ENCODE measurements around the gene IRF8.
A peak's percentile ranks its signal among the peaks of the same experiment; 100 is the strongest.

DNA sequence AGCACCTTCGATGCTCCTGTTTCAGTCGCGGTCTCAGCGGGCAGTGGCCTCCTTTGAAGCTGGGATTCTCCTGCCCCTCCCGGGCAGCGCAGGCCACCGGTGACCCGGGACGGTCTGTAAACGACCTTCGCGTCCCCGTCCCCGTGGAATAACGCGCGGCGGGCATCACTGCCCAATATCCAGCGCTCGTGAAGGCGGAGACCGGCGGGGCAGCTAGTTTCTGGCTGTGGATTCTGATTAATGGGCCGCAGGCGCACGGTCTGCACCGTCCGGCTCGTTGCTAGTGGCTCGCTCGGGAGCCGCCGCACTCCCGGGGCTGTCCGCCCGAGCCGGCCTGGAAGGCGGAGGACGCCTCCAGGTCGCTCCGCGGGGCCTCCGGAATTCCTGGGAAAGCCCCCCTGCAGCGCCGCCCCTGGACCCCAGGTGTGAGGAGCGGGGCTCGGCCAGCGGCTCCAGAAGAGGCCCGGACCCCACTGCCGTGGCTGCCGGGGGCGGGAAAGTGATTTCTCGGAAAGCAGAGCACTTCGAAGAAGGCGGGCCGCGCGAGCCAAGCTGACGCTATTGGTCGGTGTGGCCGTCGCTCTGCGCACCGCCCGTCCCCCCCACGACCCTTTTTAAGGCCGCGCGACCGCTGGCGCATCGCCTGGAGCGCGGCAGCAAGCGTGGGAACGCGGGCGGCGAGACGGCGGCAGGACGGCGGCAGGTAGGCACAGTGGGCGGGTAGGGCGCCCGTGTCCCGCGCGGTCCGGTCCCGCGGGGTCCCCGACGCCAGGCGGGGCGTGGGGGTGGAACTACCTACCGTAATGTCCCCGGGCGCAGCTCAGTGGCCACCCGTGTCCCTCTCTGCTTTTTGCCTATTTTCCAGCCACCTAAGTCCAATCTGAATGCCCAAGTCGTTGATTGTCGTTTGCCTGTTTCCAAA lies at the start of gene IRF8:
- TF ChIP-seq POLR2A (IDR thresholded peaks at IDR 0.05), result peak; percentile 18 to 62 (median 19)
- no peak for TF ChIP-seq CTCF (IDR thresholded peaks at IDR 0.05)
